ENCODE measurements around the gene MAP3K5.

Gene MAP3K5

DNA sequence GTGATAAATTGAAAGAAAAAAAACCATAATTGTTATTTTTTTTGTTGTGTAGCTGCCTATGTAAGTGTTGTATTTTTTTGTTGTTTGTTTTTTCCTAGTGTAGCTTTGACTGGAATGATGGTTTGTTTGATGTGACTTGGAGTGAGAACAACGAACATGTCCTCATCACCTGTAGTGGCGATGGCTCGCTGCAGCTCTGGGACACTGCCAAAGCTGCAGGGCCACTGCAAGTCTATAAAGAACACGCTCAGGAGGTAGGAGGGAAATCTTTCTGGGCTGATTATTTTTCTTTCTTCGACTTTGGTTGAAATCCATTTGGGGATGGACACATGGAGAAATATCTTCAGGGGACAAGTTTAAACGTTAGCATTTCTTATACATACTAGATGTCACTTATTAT is 33.9 kb upstream of the MAP3K5 start:
- Histone ChIP-seq H3K4me2 (ENCODE audit: low read depth, low read length, poor library complexity, severe bottlenecking) (no peak overlapping the region), H3F3A (ENCODE audit: insufficient read depth) (peaks cover 11% of the 10 kb centered on the region; the same call in 1 of the 2 replicates), H3K9me2 (replicated peaks; ENCODE audit: insufficient read depth, low read length) (no peaks in the 10 kb centered on the region), H3K79me2 (ENCODE audit: insufficient read depth, low read length) (no peaks in the 10 kb centered on the region), H4K20me1 (ENCODE audit: low read depth, low read length) (no peaks in the 10 kb centered on the region), H3K27ac (ENCODE audit: low read depth, low read length) (no peak overlapping the region), H3K4me3 (ENCODE audit: insufficient read depth, low read length, poor library complexity, severe bottlenecking) (no peak overlapping the region), H3K27me3 (ENCODE audit: low read length) (no peaks in the 10 kb centered on the region), H2AFZ (ENCODE audit: low read depth, low read length, severe bottlenecking) (no peak overlapping the region), H3K36me3 (ENCODE audit: low read length) (peaks cover 21% of the 10 kb centered on the region), H3K9me3 (ENCODE audit: insufficient read depth, low read length) (peaks cover 13% of the 10 kb centered on the region; the same call in 1 of the 2 replicates), H3K9ac (ENCODE audit: low read length) (no peak overlapping the region)
- TF ChIP-seq, protein P1, sequence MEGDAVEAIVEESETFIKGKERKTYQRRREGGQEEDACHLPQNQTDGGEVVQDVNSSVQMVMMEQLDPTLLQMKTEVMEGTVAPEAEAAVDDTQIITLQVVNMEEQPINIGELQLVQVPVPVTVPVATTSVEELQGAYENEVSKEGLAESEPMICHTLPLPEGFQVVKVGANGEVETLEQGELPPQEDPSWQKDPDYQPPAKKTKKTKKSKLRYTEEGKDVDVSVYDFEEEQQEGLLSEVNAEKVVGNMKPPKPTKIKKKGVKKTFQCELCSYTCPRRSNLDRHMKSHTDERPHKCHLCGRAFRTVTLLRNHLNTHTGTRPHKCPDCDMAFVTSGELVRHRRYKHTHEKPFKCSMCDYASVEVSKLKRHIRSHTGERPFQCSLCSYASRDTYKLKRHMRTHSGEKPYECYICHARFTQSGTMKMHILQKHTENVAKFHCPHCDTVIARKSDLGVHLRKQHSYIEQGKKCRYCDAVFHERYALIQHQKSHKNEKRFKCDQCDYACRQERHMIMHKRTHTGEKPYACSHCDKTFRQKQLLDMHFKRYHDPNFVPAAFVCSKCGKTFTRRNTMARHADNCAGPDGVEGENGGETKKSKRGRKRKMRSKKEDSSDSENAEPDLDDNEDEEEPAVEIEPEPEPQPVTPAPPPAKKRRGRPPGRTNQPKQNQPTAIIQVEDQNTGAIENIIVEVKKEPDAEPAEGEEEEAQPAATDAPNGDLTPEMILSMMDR (IDR thresholded peaks at IDR 0.05; ENCODE audit: insufficient read depth, low read length, poor library complexity, severe bottlenecking): no peak
- no peak for TF ChIP-seq EZH2phosphoT487 (conservative IDR thresholded peaks at IDR 0.05; ENCODE audit: low read length)

DNA sequence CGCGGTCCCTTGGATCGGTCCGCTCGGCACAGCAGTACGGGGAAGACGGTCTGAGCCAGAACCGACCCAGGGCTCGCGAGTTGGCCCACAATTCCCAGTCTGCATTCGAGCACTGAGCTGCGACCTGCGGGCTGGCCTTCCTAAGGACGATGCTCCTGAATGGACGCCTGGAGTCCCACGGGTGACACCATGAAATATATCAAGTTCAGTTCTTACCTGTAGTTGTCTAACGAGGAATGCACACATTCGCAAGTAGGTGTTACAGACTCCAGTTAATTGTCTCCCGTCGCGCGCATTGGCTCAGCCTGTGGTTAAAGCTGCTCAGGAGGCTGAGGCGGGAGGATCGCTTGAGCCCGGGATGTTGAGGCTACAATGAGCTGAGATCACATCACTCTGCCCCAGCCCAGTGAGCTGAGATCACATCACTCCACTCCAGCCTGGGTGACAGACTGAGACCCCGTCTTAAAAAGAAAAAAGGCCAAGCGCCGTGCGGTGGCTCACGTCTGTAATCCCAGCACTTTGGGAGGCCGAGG is 30.9 kb upstream of the MAP3K5 start:
- Histone ChIP-seq H3K9me2 (replicated peaks; ENCODE audit: insufficient read depth, low read length) (no peaks in the 10 kb centered on the region), H3K36me3 (ENCODE audit: low read length) (0 out of 2 replicates have a peak, but pooled peaks cover 4% of the 10 kb centered on the region), H2AFZ (ENCODE audit: low read depth, low read length, severe bottlenecking) (peak overlapping the region; percentile 98), H3K27ac (ENCODE audit: low read depth, low read length) (no peak overlapping the region), H4K20me1 (ENCODE audit: low read depth, low read length) (no peaks in the 10 kb centered on the region), H3K27me3 (ENCODE audit: low read length) (no peaks in the 10 kb centered on the region), H3K4me3 (ENCODE audit: insufficient read depth, low read length, poor library complexity, severe bottlenecking) (peak overlapping the region; percentile 79), H3F3A (ENCODE audit: insufficient read depth) (peaks cover 11% of the 10 kb centered on the region; the same call in 1 of the 2 replicates), H3K4me2 (ENCODE audit: low read depth, low read length, poor library complexity, severe bottlenecking) (peak overlapping the region; percentile 87), H3K9me3 (ENCODE audit: insufficient read depth, low read length) (no peaks in the 10 kb centered on the region), H3K9ac (ENCODE audit: low read length) (peak overlapping the region; percentile 68), H3K79me2 (ENCODE audit: insufficient read depth, low read length) (no peaks in the 10 kb centered on the region)
- TF ChIP-seq, protein P1 (IDR thresholded peaks at IDR 0.05; ENCODE audit: insufficient read depth, low read length, poor library complexity, severe bottlenecking): no peak
- TF ChIP-seq EZH2phosphoT487 (conservative IDR thresholded peaks at IDR 0.05; ENCODE audit: low read length): no peak

DNA sequence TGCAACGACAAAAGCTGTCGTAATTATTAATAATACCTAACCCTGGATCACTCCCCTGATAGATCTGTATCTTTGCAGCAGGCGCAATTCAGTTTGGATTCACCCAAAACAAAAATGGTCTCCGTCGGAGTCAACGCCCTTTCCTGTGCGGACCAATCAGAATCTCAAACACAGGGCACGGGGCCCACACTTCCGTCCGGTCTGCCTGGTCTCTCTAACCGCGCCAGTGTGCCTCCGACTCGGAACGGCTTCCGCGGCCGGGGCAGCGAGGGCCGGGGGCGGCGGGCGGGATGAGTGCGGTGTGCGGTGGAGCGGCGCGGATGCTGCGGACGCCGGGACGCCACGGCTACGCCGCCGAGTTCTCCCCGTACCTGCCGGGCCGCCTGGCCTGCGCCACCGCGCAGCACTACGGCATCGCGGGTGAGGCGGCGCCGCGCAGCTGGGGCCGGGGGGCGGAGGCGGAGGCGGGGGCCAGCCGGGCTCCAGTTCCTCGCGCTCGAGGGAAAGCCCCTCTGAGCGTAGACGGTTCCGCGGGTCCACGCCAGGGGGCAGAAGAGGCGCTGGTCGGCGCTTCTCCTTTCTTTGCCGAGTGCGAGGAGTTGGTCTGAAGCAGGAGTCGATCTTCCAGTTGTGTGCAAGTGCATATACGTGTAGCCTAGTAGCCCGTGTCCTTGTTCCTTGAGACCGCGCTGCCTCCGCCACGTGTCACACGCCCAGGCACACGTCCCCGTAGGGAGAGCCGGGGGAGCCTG is 30.3 kb upstream of the MAP3K5 start, which contains the start of gene PEX7:
Gene PEX7 (plus strand): TSS at position 217 of the 752 bp plus-strand sequence. CDS start 74 bp downstream, at position 291.
- H3K4me3 ChIP-seq (ENCODE audit: insufficient read depth, low read length, poor library complexity, severe bottlenecking): peak within 1 kb of the TSS; percentile 79
- H3K9me3 ChIP-seq (ENCODE audit: insufficient read depth, low read length): no peaks in the 10 kb centered on the region
- H3K79me2 ChIP-seq (ENCODE audit: insufficient read depth, low read length): no peaks in the 10 kb centered on the region
- no peaks in the 10 kb centered on the region for H3K27me3 ChIP-seq (ENCODE audit: low read length)
- H3K9ac ChIP-seq (ENCODE audit: low read length): peak within 1 kb of the TSS; percentile 68
- peak within 1 kb of the TSS; percentile 87 for H3K4me2 ChIP-seq (ENCODE audit: low read depth, low read length, poor library complexity, severe bottlenecking)
- H4K20me1 ChIP-seq (ENCODE audit: low read depth, low read length): no peaks in the 10 kb centered on the region
- TF ChIP-seq, protein P1 (IDR thresholded peaks at IDR 0.05; ENCODE audit: insufficient read depth, low read length, poor library complexity, severe bottlenecking): peak; percentile 24
- TF ChIP-seq EZH2phosphoT487 (conservative IDR thresholded peaks at IDR 0.05; ENCODE audit: low read length): no peak
- peaks cover 11% of the 10 kb centered on the region; the same call in 1 of the 2 replicates for H3F3A ChIP-seq (ENCODE audit: insufficient read depth)
- H3K27ac ChIP-seq (ENCODE audit: low read depth, low read length): peak within 1 kb of the TSS; percentile 30; the same call in 1 of the 2 replicates
- H2AFZ ChIP-seq (ENCODE audit: low read depth, low read length, severe bottlenecking): peak within 1 kb of the TSS; percentile 98
- H3K9me2 ChIP-seq (replicated peaks; ENCODE audit: insufficient read depth, low read length): no peaks in the 10 kb centered on the region
- H3K36me3 ChIP-seq (ENCODE audit: low read length): 0 out of 2 replicates have a peak, but pooled peaks cover 4% of the 10 kb centered on the region
